Epithelial cell of esophagus (primary cell): ENCODE results near the gene CNRIP1.

ENCODE experiments used
- DNase-seq: peaks from one replicate; pipeline ENCODE4 v3.0.0; 2010; ENCODE audit warnings: low read depth
- H3K4me3 ChIP-seq: 2 replicates; pipeline ENCODE4 v1.5.1; 2011; ENCODE audit warnings: mild to moderate bottlenecking, low read length, control low read depth
- CTCF ChIP-seq: IDR thresholded peaks from 2 replicates; pipeline ENCODE4 v1.5.1; 2011; ENCODE audit warnings: low read depth, mild to moderate bottlenecking, low read length, control low read depth, inconsistent platforms; ENCODE audit not compliant: insufficient read depth; ENCODE audit errors: missing control alignments

Gene CNRIP1

GRCh38 chr2:68341062-68341329, 21.2 kb upstream of the CNRIP1 start:
- DNase-seq: no peak
- TF ChIP-seq CTCF: no peak
- no peak overlapping the region for H3K4me3 ChIP-seq

- no peak overlapping the region for H3K4me3 ChIP-seq
- no peak for DNase-seq
- no peak for TF ChIP-seq CTCF
Observed at GRCh38 chr2:68340226-68341061, 20.7 kb upstream of the CNRIP1 start.

GRCh38 chr2:68336192-68336591, 16.4 kb upstream of the CNRIP1 start:
- H3K4me3 ChIP-seq: no peak overlapping the region
- DNase-seq: peak; percentile 80
- TF ChIP-seq CTCF: no peak

- TF ChIP-seq CTCF: no peak
- H3K4me3 ChIP-seq: no peak overlapping the region
- DNase-seq: no peak
Observed at GRCh38 chr2:68333931-68334330, 14.2 kb upstream of the CNRIP1 start.

- no peak overlapping the region for H3K4me3 ChIP-seq
- DNase-seq: no peak
- no peak for TF ChIP-seq CTCF
Observed at GRCh38 chr2:68333009-68333408, 13.3 kb upstream of the CNRIP1 start.

GRCh38 chr2:68330691-68331090, 10.9 kb upstream of the CNRIP1 start:
- H3K4me3 ChIP-seq: no peak overlapping the region
- TF ChIP-seq CTCF: no peak
- peak; percentile 47 for DNase-seq

- TF ChIP-seq CTCF: no peak
- H3K4me3 ChIP-seq: no peak overlapping the region
- no peak for DNase-seq
Observed at GRCh38 chr2:68328901-68329300, 9.2 kb upstream of the CNRIP1 start.
